ENCODE results near the gene DUSP2.
"Not testable (repeated sequence)": the region's sequence is repeated elsewhere in the genome, so short reads cannot be mapped to it uniquely, and the experiment has no call there.

DUSP2 gene

DNA sequence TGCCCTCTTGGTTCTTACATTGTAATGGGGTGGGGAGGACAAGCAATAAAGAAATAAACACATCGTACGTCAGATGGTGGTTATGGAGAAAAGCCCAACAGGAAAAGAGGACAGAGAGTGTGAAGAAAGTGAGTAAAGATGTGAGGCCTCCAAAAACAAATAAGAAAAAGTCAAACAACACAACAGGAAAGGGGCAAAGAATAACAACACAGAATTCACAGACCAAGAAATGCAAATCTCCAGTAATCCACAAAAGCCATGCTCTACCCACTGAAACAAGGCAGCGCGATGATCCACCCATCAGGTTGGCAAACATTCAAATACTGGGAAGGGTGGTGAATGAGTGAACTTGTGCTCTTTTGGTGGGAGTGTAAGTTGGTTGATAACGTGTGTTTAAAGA, 16.7 kb upstream of the DUSP2 start:
- no peak for DNase-seq

DNA sequence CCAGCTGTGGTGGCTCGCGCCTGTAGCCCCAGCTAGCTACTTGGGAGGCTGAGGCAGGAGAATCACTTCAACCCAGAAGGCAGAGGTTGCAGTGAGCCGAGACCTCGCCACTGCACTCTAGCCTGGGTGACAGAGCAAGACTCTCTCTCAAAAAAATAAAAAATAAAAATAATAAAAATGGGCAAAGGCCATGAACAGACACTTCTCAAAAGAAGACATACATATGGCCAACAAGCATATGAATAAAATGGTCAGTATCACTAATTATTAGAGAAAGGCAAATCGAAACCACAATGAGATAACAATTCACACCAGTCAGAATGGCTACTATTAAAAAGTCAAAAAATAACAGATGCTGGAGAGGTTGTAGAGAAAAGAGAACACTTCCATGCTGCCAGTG, 15.1 kb upstream of the DUSP2 start:
- not testable (repeated sequence) for DNase-seq

DNA sequence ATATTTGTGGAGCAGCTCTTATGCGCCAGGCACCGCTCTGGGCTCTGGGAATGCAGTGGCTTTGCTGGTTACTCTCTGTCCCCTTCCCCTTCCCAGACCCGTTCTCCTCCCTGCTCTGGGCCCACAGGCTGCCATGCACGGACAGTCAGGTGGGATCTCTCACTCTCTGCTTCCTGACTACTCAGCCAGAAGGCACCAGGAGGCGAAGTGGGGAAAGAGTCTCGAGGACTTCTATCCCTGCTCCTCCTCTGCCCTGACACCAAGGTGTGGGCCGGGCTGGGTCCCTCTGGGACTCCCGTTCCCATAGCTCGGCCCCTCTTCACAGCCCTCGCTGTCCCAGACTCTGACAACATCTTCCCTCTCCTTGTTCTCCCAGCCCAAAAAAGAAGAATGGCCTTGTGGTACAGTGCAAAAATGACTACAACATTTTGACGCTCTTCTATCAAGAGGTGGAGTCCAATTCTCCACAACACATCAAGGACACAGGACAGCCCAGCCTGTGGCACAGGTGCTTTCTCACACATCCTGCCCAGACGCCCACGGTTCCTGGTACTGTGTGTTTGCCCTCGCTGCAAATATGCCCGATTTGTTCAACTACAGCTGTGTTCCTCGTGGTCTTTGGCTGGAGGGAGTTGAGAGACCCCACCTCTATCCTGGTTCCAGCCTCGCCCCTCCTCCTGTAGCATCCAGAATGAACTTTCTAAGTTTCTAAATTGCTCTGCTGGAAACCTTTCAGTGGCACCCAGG, 14.0 kb upstream of the DUSP2 start:
- DNase-seq, result no peak

DNA sequence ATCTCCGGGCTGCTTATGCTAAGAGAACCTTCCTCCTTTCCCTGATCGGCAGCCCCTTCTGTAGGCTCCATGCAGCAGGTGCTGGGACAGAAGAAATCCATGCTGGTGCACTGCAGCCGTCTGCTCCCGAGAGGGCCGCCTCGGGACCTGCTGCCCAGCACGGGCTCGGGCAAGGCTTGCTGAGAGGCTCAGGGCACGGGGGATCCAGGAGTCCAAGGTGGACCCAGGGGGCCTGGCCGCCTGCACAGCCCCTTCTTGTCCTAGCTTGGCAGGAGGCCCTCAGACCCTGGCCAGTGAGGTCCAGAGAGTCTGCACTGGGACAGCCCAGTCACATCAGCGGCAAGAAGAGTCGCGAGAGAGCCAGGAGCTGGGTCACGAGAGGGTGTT, 13.3 kb upstream of the DUSP2 start:
- no peak for DNase-seq

DNA sequence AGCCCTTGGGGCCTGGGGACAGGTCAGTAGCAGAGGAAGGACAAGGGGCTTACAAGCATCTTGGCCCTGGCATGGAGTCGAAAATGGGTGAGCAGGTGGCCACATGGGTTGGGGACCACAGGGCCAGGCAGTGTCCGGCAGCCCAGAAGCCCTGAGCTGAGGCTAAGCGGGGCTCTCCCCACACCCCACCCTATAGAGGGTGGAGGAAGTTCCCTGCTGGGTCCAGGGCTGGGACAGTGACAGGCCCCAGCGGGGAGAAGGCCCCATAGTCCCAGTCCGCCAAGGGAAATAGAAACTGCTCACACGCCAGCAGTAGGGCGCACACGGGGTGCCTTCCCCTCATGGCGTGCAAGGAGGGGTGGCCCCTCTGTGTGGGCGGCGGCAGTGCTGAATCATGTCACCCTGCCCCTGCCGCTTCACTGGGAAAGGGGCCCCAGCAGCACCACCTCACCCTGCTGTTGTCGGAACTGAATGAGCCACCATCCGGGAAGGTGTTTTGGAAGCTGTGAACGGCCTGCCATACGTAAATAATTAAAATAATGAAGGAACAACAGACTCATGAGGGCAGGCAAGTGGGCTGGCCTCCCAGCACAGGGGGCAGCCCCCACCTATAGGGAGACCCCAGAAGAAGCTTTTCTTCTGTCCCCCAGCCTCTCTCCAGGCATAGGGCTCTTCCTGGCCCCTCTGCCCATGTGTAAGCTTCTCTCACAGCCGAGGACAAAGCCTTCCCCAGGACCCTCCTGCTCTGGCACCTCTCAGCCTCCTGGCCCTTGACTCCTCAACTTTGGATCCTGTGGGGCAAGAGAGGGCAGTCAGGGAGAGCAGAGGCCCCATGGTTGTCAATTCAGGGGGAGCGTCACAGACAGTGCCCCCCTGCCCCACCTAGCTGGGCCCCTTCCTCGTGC, 12.7 kb upstream of the DUSP2 start:
- DNase-seq, result no peak

DNA sequence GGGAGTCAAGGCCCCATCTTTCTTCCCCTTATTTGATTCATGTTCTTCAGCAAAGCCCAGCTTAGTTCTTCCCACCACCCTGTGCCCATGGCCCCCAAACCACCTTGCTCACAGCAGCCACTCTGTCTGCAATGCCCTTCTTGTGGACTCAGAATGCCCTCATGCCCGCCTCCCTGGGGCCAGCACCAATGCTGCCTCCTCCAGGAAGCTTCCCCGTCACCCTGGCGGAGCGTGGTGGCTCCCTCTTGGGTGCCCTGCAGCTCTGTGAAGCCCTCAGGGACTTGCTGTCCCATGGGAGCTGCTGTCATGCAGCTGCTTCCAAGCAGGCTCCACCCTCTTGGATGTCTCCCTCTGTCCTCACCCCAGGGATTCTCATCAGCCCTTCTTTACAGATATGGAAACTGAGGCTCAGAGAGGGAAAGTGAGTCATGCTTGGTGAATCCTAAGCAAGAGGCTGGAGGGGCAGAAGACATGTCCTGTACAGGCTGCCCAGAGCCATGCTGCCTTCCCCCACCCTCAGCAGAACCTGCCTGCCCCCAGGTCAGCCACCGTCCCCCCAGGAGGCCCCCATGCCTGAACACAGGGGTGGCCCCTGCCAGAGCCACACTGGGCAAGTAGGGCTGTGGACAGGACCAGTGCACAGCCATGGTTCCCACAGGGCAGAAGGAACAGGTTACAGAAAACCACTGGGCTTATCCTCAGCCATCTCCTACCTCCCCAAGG, 11.8 kb upstream of the DUSP2 start:
- DNase-seq, result no peak

DNA sequence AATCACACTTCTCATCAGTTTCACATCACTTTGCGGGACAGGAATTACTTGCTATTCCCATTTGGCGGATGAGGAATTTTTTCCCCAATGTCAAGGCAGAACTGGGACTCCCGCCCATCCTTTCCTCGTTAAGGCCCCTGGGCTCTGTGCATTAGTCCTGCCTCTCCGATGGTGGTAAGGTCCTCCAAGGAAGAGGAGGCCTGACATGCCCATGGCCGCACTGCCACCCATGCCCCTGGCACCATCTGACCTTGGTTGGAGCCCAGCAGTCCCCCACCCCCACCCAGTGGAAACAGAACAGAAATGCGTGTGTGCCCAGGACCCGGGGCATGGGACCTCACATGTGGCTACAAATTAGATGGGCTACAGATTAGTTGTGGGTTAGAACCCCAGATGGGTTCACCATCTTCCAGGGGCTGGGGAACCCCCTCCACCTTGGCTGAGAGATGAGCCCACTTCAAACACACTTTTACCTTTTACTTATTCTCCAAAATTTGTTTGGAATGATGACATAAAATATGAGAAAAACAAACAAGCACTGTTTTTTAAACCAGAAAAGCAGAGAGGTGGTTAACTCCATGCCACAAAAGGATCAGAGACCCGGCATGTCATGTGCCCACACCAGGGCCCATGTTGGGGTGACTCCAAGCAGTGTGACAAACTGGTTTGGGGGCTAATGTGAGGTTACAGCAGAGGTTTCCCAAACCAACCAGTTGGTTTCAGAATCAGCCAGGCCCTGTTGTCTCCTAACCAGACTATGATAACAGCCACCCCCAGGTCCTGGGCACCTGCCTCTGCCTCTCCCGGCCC, 11.0 kb upstream of the DUSP2 start:
- DNase-seq, result no peak

DNA sequence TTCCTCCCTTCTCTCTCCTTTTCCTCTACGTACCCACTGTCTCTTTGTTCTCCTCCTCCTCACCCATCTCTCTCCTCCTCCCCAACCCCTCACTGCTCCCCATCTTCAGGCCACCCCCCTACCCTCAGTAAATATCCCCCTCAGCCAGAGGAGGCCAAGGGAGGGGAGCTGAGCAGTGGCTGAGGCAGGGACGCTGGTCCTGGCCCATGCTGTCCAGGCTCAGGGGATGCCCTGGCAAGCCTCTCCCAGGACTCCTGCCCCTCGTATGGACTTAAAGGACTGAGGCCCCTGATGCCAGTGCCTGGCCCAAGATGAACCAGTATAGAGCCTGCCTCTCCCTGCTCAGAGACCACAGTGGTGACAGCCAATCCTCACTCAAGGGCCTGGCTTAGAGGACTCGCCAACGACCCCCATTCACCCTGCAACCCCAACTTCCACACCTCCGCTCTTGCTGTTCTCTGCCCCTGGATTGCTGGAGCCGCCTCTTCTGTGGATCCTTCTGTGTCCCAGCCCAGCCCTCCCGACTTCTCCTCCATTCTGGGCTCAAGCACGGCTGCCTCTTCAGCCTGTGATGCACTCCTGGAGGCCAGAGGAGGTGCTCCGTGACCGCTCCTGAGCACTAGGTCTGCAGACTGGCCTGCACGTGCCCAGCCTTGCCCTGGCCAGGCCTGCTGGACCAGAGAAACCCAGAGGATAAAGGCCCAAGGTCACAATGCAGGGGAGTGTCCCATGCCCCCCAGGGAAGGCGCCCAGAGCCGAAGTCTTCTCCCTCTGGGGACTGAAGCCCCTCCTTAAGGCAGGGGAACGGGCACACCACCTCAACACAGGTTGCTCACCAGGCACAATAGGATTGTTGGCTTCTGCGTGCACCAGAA, 9.5 kb upstream of the DUSP2 start:
- DNase-seq, result no peak

DNA sequence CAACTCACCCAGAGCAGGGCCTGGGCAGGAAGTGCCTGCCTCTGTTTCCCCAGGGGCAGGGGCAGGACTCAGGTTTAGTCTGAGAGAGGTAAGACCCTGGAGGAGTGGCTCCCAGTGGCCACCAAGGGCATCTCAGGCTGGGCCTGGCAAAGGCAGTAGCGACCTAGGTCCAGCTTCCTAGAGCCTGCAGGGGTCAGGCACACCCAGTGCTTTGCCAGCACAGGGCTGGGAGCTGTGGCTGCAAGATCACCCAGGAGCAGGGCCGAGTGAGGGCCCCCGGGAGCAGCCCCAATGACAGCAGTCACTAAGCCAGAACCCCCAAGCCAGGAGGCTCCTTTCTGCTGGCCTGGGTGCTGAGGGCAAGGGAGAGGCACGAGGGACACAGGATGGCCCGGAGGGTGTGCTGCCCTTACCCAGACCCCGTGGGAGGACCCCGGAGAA, 8.8 kb upstream of the DUSP2 start:
- DNase-seq, result no peak

DNA sequence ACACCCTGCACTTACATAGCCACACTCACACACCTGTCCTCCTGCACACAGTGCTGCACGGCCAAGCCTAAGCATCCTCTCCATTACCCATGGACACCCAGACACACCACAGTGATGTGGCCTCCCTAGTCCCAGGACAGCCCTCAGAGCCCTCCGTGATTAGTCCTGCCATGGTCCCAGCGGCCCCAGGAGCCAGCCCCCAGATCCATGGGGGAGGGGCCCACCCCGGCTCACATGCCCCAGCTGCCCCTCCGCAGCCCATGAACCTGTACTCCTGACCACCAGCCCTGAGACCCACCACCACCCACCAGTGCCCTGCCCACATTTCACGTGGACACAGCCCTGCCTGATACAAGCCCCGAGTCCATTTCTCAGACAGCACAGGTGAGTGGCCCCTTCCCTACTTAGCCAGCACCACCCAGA, 8.1 kb upstream of the DUSP2 start:
- DNase-seq, result no peak

DNA sequence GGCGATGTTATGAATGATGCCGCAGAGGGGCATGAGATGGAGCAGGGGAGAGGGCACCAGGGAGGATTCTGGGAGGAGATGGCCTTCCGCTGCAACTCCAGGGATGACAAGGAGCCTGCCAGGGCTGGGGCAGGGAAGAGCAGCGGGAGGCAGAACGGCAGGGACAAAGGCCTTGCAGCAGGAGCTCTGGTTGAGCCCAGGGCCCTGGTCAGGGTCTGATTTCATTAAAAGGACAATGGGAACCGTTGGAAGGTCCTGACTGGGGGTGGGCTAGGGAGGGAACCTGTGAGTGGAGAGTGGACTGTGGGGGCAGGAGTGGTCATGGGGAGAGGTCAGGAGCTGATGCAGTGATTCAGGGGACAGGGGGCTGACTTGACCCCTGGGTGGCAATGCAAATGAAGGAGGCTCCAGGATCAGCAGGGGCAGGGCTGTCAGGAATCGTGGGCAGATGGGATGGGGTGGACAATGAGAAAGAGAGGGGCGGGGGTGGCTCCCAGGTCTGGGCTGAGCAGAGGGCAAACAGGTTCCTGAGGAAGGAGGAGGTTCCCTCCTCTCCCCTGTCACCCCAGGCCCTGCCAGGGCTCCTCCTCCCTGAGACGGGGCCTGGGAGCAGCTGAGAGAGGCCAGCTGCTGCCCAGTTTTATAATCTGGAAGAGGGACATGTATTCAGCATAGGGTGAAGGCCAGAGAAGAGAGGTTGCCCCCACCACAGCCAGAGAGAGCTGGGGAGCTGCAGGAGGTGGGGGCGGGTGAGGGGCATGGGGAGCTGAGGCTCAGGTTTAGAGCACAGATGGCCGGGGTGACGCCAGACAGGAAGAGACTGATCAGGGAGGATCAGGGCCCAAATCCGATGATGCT, 7.3 kb upstream of the DUSP2 start:
- peak; percentile 56 for DNase-seq

DNA sequence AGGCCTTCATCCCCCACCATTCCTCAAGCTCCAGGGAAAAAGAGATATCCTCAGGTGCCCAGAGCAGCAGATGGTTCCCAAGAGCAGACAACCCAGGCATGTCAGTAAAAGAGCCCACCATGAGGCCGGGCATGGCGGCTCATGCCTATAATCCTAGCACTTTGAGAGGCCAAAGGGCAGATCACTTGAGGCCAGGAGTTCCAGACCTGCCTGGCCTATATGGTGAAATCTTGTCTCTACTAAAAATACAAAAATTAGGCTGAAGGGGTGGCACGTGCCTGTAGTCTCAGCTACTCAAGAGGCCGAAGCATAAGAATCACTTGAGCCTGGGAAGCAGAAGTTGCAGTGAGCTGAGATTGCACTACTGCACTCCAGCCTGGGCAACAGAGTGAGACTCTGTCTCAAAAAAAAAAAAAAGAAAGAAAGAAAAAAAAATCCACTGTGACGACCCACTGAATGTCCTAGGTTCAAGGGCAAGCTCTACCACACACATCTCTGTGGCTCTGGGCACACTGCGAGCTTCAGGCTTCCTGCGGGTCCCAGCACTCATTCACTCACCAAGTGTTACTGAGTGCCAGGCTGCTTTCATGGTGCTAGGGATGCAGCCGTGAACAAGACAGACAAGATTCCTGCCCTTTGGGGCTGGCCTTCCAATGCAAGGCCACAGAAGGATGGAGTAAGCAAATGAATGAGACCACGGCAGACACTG, 6.5 kb upstream of the DUSP2 start:
- no peak for DNase-seq

DNA sequence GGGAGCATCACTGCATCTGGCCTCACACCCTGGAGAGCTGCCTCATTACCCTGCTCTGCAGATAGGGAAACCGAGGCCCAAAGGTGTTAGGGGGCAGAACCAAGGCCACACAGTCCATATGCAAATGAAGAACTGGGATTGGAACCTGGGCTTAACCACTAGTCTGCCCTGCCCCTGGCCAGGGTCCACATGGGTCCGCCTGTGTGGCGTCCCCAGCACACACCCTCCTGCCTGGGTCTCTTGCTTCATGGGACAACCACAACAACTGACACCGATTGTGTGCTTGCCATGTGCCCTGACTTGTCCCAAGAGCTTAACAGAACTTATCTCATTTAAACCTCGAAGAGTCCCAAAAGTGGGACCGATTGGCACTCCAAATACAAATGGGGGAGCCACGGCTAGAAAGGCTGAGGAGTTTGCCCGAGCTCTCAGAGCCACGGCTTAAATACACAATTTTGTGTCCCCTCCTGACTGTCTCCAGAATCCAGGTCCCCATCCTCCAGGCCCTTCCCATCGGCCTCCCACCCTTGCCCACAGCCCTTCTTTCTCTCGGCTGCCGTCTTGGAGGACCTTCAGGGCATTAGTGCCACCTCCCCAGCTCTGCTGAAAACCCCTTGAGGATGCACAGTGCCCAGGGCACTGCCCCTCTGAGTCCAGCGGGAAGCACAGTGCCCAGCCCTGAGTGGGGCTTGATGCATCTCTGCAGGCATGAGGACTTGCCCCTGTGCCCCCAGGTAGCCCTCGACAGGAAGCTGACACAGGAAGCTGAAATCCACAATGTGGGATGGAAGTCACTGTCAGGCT, 5.8 kb upstream of the DUSP2 start:
- no peak for DNase-seq

DNA sequence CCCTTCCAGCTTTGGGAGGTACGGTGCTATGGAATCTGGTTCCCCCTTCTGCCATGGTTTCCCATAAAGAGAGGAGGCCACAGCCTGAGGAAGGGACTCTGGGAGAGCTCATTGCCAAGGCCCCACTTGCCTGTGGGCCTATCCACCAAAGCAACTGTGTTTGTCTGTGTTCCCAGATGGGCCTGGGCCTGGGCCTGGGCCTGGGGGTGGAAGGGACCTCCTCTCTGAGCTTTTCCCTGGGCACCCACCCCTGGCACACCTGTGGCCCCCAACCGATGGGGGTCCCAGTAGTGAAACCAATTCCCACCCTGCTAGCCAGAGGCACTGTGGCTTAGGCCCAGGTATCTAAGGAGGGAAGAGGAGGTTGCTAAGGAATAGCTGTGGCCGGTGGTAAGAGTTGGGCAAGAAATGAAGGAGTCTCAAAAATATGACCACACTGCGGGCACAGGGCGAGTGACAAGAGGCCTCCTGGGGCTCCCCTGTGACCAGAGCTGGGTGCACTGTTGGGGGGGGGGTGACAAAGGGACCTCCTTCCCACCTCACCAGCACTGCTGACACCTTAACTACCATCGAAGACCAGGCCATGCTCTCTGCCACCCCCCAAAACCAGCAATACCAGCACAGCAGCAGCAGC, 4.9 kb upstream of the DUSP2 start:
- DNase-seq, result no peak

DNA sequence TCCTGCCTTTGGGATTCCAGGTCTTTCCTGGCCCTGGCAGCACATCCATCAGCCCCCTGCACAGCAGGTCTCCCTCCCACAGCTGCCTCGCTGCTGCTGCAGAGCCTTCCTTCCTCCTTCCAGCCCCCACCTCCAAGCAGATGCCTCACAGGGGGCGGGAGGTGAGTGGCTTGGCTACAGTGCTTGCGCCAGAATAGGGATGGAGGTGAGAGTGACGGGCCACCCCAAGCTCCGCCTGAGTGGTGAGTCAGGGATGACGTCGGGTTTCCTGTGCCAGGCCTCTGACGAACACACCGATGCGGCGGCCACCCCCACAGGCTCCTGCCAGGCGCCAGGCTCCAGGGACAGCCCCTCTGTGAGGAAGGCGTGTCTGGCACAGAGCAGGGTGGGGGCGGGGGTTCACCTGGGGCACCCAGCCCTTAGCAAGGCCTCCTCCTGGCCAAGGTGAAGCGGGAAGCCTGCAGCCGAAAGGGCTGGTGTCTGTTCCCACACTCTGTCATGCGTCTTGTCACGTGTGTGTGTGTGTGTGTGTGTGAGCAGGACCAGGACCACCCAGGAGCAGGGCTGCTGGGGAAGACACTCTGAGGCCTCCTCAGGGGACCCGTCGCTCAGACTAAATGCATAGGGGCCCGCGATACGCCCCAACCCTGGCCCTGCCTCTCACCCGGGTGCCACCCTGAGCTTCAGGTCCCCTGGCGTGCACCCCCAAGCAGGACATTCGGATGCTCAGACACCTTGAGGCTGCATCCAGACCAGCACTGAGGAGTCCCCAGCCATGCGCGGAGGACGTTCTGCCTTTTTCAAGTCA, 3.4 kb upstream of the DUSP2 start:
- DNase-seq, result peak; percentile 89

DNA sequence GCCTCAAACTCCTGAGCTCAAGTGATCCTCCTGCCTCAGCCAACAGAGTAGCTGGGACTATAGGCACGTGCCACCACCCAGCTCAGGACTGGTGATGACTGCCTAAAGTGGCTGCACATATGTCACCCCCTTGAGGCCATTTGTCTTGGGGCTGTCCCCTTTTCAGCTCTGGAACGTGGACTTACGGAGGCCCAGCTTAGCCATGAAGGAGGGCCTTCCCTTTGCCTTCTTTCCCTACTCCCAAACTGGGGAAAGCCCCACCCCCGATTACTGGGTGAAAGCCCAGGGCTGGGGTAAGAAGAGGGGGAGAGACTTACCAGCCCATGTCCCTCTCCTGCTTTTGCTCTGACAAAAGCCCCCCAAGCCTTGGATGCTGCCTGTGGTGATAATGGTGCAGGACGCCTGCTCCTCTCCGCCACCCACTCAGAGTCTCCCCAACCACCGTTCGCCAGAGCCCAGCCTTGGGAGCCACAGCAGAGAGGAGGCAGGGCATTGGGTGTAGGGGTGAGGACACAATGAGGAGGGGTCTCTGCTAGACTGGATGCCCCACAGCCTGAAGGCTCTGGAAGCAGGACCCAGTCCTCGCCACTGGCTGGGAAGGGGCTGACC, 2.5 kb upstream of the DUSP2 start:
- peak; percentile 26 for DNase-seq

Measured in eye (tissue), 1 donor.